ENCODE data around the gene SLC22A23.

SLC22A23 gene

DNA sequence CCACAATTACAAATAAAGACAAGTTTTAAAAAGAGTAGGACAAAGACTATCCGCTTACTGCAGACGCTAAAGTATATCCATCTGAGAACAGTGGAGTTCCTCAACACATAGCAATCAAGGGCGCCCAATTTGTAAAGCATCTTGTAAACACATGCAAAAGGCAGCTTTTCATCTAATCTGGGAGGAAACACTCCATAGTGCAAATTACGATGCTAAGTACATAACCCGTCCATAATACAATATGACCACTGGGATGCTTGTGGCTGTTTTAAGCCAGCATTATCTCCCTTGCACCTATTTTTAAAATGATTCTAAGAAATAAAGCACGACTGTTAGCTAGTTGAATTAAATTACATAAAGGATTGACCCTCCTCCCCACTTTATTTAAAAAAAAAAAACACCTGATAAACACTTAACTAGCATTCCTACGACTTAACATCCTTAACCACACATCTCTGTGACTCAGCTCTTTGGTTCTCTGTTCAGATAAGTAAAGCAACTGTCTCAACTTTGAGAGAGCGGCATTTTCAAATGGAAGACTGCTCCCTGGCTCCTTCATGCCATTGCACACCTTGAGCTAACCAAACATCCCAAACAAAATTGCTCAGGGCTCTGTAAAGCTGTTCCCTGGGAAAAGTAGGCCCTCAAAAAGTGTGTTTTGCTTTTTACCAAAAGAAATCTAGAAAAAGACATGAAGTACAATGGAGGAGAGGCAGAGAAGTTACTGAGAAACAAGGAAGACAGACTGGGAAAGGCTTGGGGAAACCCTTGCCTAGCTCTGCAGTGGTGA lies 14.2 kb downstream of the SLC22A23 start:
- no peak for DNase-seq

DNA sequence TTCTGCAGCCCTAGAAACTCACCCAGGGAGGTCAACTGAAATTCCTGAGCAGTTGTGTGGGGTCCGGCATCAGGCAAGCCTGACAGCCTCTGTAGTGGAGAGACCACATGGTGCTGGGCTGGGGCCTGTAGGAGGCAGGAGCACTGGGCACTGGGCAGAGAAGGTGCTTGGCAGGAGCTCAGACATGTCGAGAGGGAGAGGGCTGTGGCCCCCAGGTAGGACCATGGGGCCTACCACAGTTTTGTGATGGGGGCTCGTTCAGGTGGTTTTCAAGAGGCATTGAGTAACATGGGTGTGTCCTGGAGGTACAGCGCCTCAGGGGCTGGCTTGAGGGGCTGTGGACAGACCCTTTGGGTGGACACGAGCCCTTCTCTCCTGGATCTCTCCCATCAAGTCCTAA lies 15.9 kb downstream of the SLC22A23 start:
- no peak for DNase-seq

DNA sequence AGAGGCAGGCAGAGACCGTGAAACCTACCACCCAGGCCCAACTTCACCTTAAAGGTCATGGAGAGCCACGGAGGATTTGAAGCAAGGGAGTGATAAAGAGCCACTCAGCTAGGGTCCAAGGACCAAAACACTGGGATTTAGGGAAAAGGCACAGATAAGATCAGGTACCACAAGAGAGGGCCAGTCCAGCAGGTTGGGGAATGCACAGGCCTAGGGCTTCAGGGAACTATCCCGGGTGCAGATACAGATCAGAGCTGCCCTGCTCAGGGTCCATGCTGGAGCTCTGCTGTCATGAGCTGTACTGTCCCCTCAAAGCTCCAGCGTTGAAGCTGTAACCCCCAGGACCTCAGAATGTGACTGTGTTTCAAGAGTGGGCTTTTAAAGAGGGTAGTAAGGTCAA lies 16.9 kb downstream of the SLC22A23 start:
- no peak for DNase-seq

DNA sequence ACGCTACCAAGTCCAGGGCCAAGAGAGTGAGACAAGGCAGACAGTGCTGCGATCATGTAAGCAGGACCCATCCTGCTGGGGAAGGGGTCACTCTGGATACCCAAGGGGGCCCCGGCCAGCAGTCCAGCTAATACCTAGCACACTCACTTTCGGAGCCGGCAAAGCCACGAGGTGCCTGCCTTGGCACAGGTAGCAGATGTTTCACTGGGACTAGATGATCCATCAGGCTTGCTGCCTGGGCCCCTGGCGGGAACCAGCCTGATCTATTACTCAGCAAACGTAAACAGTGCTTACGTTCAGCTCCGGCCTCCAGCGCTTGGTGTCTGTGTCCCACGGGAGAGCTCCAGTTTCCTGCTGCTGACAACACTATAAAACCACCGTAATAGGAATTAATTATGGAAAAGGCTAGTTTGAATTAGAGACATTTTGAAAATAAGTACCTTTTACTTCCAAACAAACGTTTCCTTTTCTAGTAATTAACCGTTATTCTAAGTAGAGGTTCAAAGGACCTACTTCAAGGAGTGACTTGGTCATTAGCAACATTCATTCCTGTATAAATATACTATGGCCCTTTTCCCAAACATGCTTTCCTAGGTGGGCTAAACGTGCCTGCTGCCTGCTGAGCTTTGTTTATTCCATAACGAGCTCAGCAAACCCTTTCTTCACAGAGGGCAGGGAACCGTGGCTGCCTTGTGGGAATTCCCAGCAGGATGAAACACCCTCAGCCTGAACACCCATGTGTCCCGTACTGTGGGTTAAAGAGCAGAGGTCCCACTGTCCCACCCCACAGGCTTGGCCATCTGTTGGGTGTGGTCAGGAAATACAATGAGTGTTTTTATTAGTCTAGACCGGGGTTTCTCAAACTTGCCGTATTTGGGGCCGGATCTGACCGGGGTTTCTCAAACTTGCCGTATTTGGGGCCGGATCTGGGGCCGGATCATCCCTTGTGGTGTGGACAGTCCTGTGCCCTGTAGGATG lies 18.4 kb downstream of the SLC22A23 start:
- DNase-seq = peak; percentile 99

DNA sequence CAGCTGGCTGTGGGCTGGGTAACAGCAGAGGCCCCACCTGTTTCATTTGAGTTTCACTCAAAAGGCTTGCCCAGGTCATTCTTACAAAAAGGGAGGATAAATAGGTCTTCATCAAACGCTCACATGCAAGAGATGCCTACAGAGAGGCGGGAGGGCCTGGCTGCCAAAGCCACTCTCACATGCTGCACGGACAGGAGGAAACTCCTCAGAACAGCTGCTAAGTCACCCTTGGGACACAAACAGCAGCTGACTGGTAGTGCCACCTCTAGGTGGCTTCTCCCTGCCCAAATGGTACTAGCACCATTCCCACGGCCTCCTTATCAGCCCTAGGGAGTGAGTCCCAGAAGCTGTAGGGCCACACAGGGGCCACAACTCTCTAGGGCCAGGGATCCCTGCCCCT lies 23.8 kb downstream of the SLC22A23 start:
- peak; percentile 49 for DNase-seq

DNA sequence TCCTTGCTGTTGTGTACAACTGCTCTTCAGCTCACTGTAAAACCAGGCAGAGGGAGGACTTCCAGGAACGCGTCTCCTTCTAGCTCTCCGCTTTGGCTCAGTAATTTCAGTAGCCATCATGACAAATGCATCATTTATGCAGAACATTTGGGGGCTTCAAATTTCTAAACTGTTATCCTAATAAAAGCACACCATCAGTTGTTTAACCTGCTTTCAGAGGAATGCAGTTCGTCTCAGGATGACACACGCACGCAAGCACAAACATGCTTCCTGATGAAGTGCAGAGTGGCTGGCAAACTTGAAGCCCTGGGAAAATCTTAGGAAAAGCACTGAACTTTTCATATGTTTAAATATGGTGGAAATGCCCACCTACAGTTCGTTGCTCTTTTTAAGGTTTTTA lies 24.4 kb downstream of the SLC22A23 start:
- DNase-seq = no peak

DNA sequence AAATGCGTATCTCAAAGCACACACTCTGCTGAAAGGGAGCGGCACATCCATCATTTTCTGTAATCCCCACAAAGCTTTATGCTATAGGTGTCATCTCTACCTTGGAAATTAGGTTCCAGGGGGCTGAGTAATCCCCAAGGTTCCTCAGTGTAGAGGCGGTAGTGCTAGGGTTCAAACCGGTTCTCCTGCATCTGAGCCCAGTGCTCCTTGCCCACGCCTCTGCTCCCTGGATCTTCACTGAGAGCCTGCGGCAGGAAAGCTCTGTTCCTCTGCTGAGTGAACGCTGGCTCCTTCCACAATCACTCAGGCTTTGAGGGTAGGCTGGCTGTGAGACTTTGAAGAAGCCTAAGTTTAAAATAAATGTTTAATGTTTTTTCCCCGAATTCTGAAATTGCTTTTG lies 24.9 kb downstream of the SLC22A23 start:
- no peak for DNase-seq

DNA sequence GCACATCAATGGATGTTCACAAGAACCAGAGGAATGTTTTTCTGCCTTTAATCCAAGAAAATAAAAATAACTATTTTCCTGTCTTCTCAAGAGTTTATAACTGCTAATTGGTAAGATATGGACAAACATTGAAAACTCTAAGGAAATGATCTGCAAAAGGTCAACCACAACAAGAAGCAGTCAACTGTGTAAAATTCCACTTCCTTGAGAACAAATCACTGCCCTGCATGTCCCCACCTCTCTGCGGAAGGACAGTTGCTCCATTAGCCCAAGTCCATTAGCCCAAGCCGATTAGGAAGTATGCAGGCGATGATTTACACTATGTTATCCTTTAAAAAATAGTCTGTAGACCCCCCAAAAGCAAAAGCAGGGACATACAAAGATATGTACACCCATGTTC lies 27.6 kb downstream of the SLC22A23 start:
- DNase-seq = no peak

DNA sequence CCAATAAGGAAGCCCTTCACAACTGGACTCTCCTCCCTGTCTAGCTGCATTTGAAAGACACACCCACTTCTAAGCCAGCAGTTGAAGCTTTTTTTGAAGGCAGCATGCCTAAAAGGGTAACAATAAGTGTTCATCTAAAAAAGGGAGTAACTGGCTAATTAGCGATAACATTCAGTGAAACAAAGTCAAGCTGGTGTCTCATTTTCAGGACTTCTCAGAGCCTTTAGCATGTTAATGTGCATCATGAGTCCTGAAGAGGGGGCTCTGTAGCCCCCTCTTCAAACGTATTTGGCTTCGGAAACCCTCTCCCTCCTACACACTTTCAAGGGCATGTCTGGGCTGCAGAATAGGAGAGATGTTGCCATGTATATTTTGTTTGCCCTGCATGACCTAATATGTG lies 28.1 kb downstream of the SLC22A23 start:
- DNase-seq = no peak

DNA sequence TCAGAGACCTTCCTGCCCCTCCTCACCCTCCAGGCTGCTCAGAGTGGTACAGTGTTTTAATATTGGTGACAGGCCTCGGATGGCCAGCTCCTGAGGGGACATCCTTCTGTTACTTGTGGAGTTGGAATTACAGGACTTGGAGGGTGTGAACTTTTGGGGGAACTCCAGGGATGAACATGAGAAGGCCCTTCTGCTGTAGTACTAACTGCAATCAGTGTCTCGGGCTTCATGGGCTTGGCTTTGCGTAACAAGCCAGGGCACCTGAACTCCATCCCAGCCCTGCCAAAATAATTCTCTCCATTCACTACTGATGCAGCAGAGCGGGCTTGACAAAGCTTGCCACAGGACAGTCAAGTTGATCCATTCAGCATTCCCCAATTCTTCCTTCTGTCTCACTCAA lies 28.6 kb downstream of the SLC22A23 start:
- no peak for DNase-seq

DNA sequence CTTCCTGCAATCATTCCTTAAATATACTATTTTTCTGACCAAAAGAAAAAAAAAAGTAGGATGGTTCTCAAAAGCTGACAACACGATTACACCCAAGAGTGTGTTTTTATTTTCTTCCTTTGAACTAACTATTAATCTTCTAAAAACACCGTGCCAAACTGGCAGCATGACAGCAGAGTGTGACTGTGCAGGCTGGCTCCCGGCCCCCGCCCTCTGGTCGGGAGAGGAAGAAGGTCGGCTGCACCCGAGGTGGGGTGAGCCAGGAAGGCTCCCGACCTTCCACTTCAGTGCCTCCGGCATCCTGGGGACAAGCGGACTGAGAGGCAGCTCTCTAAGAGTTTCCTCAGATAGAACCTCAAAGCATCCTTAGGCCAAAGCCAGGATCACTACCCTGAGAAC lies 29.2 kb downstream of the SLC22A23 start:
- DNase-seq = no peak

DNA sequence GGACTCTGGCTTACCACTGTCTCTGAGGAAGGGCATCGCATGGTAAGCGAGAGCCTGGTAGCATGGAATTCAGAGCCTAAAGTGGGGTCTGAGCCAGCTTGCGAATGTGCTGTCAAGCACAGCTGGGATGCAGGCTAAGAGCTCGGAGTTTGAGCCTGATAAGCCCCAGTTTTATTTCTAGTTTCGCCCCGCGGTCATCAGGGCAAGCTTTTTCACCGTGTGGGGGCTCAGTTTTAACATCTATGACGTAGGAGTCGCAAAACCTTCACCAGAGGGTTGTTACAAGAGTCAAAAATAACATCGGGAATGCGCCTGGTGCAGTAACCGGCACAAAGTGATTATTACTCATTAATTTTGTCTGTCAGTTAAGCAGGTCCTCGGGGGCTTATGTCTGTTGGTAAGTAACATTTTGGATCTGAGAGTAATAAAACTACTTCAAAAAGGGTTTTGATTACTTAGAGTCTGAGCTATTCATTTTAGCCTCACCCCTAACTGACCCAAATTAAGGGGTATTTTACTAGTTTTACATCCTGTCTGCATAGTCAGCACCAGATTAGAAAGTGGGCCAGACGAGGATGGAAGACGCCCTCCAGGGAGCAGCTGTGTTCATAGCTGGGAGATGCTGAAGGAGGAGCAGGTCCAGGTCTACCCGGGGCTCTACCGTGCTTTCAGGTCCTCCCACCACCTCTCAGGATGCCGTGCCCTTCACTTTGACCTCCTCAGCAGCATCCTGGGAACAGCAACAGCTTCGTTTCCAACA lies 29.7 kb downstream of the SLC22A23 start:
- DNase-seq = no peak

DNA sequence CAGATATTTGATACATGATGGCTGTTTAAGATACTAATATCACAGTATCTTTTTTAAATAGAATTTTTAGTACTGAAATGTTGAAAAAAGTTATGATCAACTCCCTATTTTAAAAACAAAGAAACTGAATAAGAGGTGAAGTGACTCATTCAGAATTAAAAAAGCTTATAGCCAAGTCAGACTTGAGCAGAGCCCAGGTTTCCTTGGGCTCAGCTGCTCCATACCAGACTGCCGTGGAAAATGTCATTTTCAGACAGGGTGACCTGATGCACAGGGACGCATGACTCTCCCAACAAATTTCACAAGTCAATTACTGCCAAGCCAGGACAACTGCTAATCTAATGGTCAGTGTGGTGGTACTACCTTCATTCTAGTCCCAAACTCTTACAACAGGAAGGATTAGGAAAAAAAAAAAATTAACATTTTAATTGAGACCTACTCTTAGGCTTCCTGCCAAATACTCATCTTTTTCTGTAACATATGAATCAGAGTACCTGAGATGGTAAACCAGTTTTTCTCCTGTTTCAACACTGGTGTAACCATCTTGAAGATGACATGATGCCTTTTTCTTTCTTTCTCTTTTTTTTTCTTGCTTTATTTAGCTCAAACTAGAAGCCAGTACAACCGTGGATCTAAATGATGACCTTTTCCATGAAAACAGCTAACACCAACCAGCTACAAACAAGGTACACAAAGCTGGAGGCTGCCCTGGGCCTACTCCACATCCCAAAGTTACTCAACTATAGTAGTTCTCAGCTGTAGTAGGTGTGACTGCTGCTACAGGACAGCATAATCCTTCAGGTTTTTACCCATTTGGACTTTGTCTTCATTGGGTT lies 30.5 kb downstream of the SLC22A23 start:
- no peak for DNase-seq

DNA sequence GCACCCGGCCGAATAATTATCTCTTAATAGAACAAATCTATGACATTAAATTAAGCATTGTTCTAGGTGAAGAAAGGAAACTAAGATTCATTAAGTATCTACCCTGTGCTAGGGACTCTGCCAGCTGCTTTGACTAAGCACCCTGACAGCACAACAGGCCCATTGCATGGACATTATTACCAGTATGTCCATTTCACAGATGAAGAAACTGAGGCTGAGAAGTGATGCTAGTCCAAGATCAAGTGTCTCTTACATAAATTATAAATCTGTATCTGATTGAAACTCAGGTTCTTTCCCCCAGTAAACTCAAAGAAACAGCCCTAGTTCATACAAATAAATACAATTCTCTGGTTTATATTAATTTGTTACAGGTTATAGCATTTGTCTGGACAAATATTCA lies 31.3 kb downstream of the SLC22A23 start:
- no peak for DNase-seq

DNA sequence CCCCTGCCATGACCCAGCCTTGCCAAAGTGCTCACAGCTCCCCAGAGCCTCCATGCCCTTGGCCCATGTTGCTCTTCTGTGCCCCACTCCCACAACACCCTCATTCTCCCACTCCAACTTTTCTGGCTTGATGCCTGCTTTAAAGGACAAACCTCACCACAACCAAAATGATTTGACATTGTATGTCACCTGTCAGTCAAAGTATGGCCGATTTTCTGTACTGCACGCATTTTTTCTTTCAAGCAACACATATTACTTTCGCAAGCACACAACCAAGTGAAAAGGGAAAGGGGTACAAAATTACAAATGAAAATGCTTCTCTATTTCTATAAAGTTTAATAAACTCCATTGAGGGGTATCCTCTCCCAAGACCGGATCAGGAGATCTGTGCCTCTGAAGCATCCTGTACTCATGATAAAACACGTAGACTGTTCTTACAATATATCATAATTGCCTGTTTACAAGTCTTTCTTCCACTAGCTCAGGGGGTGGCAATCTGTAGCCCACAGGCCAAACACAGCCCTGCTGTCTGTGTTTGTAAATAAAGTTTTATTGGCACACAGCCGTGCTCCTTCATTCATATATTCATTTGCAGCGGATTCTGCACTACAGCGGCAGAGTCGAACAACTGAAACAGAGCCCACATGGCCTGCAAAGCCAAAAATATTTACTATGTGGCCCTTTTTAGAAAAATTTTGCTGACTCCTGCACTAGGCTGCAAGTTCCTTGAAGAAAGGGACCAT lies 32.5 kb downstream of the SLC22A23 start:
- DNase-seq = no peak

DNA sequence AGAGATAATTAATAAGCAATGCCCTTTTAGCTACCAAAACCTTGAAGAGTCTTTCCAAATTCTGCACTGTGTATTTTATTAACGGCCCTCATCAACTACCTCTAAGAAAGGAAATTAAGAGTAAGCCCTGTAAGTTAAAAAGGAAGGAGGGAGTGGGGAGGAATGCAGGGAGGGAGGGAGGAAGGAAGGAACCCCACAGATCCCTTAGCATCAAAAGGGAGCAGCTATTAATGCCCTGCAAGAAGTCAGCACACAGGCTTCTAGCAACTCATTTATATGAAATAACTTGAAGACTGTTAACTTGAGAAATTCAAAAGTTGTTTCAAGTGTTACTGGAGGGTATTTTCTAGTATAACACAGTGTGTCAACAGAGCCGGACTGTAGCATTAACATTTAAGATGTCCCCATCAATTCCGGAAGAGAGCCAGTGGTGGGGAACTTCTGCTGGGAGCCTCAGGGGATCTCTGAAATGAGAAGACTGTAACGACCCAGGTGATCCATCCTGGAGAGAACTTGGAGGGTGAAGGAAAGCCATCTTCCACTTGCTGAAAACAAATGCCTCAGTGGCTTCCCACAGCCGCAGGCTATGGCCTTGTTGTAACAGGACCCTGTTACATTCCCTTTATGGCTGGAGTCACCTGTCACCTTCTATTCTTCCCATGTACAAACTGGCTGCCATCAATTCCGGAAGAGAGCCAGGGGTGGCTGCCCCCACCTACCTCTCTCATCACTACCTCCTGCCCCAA lies 33.2 kb downstream of the SLC22A23 start:
- no peak for DNase-seq

DNA sequence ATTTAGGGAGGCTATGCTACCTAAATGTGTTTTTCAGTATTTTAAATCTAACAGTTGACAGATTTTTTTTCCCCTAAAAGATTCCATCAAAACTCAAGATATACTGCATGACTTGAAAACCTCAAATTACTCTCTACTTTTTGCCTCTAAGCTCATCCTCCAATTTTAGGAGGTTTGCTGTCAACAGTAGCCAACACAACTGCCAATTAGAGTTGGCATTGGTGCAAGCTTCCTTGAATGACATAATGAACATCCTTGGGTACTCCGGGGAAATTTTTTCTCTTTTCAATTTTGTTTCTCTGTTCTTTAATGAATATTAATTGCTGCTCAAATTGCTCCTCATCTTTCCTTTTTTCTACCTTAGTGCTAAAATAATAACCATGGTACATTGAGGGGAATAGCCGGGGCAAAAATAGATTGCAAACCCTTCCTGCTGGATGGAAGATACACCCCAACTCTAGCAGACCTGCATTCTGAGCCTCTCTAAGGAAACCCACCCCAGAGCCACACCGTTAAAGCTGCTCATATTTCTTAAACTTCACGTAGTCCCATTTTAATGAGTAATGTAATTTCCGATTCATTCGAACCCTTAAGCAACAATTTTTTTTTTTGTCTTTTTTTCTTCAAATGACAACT lies 34.3 kb downstream of the SLC22A23 start:
- DNase-seq = no peak

DNA sequence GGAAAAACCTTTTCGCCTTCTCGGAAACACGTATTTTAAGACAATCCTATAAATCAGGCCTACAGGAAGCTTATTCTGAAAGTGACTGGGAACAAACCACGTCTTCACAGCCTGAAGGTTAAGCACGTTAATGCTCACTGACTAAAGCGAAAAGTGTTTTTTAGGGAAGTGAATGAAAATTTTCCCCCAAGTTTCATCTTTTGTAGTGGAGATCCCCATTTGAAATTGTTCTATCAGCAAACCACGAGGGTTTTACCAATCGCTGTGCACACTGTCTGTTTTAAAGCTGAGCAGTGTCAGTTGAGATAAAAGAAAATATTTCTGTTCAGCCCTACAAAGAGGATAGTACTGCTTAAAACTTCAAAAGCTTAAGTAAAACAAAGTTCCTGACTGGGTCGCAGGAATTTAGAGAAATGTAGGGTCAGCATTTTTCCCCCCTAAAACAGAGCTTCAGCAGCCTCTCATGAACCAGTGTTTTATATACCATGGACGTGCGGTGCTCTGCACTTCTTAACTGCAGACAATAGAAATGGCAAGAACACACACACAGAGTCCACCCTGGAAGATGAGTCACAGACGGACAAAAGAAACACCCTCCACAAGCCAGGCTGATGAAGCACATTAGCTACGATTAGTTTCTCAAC lies 34.9 kb downstream of the SLC22A23 start:
- DNase-seq = no peak

DNA sequence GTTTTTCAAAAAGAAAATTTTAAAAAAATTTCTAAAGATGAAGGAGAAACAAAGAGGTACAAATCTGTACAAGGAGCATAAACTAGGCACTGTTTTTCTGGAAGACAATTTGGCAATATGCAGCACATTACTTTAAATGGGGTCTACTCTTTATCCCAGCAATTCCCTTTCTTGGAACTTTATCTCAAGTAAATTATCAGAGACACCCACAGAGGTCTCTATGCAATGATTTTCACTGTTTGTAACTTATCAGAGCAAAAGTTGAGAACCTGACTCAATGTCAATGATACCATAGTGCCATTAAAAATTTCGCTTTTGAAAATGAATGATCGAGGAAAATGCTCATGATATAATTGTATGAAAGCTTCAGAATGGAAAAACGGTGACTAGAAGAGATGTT lies 35.7 kb downstream of the SLC22A23 start:
- DNase-seq = no peak

All from NCI-H2171 treated with DMSO at 0.1 percent for 48 hours (cell line).